Dermis microvascular lymphatic vessel endothelial cell (primary cell): ENCODE data around the gene CDH13. TPM values are rescaled to one million over a fixed set of nuclear protein-coding genes. Genes with fewer than 3 reads are reported as not detected.

Experiments used
- DNase-seq, 2 donors: peaks; one replicate each; pipeline versions ENCODE4 v3.0.0 to v3.0.0-alpha.2; 2010; ENCODE audit warnings: low read depth in 2 of 2
- total RNA-seq: library from RNA; depleted of rRNA; stranded (reverse); fragments of >200 nt; gene quantifications from 2 replicates; pipeline ENCODE4 v1.2.1, GENCODE V29; 2014

Gene CDH13
- total RNA-seq: 66.6 and 68.9 TPM in 2 replicates

DNA sequence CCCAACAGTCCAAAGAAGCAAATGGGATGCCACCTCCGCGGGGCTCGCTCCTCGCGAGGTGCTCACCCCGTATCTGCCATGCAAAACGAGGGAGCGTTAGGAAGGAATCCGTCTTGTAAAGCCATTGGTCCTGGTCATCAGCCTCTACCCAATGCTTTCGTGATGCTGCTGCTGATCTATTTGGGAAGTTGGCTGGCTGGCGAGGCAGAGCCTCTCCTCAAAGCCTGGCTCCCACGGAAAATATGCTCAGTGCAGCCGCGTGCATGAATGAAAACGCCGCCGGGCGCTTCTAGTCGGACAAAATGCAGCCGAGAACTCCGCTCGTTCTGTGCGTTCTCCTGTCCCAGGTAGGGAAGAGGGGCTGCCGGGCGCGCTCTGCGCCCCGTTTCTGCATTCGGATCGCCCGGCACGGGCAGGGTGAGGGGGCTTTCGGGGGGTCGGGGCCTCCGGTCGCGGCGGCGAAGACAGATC lies at the start of gene CDH13:
Gene CDH13 (plus strand): TSS at position 179 of the 471 bp plus-strand sequence.
- DNase-seq: peak; percentile 52 to 79

DNA sequence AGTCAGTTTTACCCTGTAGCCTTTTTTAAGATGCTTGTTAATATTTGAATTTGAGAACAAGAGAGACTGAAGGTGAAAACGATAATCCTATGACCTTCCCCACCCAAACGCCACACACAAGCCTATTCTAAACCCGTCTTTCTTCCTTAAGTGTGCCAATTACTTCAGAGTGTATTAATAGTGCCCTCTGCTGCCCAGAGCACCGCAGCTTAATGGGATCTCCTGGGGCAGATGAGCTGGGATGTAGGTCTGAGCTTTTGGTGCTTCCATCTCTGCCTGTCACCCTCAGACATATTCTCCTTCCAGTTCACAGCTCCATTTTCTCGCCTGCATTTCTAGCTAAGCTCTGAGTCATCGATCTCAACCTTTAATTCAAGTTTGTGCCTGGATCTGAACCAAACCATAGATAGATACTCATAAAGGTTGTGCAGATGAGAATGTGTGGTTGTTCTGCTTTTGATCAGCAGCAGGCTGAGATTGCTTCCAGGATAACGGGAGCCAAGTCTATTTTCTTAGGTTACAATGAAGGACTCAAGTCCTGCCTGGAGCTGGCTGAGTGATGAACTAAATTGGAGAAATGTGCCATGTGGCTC lies 46.4 kb upstream of the CDH13 start:
- DNase-seq: peak in 1 of 2 donors; percentile 42

DNA sequence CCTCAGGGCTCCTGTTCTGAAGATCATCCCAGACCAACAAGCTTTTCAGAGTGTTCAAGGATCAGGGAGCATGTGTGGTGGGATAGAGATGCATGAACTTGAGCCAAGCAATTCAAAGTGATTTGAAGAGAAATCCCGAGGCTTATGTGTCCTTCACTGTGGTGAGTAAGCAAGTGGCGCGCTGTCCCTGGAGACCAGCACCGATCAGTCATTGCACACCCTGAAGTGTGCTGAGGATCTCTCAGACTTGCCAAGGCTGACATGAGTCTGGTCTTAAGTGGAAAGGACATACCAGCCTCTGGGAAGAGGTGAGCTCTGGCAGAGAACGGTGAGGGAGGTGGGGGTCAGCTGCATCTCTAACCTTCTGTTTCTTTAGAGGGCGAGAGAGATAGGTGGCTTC lies 43.8 kb upstream of the CDH13 start:
- DNase-seq: no peak

DNA sequence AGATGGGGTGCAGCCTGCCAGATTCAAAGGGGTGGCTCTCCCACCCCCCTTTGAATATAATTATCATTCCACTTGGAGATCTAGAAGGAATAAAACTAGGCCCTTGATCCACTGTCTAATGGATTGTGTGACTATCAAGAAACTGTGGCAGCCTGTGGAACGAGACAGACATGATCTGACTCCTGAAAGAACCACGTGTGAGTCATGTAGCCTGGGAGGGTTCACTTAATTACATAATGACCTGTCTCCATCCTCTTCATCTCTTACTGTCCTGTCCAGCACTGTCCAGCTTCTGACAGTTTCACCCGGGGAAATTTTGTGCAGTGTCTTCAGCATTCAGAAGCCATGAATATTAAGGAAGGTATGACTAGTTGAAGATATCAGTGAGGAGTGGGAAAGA lies 43.3 kb upstream of the CDH13 start:
- no peak for DNase-seq

DNA sequence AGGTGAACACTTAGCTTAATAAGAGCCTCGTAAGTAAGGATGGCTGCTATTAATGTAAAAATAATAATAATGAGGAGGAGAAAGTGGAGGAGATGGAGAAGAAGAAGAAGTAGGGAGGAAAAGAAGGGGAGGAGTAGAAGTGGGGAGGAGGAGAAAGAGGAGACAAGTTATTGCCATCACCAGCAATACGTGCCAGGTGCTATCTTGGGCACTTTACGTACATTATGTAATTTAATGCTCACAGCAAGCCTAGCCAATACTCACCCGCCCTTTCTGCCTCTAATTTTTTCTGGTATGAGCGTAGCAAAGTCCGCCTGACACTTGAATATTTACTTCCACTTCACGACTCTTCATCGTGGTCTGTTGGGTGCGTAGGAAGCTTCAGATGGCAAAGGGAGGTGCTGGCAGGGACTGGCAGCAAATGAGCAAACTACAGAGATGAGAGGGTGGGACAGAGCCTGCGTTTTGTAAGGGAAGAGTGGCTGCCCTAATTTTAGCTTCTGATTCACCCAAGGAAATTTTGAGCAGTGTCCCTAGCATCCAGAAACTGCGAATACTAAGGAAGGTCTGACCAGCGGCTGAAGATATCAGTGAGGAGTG lies 42.1 kb upstream of the CDH13 start:
- no peak for DNase-seq

DNA sequence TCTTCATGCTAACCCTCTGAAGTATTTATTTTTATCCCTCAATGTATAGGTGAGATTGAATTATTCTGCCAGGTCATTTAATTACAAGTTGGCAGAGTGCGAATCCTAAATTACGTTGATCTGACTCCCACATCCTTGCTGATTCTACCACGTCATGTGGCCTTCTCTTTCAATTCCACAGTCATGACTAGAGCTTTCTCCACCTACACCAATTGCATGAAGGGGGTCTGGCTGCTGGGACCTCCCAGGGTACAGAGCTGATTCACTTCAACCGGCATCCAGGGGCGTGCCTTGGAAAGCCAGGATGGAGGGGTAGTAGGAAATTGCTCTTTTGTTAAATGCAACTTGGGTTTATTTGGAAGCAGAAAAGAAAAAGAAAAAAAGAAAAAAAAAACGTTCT lies 41.1 kb upstream of the CDH13 start:
- DNase-seq: no peak

DNA sequence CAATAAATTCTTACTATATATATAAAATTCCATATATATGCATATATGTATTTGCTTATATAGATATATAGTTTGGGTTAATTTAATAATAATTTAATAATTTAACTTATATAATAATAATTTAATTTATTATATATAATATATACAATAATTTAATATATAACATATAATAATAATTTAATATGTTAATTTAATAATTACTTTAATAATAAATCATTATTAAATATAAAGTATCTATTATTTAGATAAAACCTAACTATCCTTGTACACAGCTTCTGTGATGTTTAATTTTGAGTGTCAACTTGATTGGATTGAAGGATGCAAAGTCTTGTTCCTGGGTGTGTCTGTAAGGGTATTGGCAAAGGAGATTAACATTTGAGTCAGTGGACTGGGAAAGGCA lies 40.6 kb upstream of the CDH13 start:
- no peak for DNase-seq

DNA sequence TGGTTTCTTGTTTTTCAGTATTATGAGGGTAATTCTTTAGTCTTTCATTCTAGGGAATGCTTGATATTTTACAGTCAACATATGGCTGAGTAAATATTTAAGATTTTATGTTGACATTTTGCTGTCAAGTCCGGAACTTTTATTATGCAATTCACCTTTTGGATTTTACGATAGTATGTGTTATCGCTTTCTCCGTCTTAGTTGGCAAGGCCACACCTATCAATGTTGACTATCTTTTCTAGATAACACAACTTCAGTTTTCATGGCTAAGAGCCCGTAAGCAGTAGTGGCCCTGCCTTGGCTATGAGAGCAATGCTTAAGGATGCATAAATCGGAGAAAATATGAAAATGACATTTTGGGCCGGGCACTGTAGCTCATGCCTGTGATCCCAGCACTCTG lies 39.5 kb upstream of the CDH13 start:
- DNase-seq: no peak

DNA sequence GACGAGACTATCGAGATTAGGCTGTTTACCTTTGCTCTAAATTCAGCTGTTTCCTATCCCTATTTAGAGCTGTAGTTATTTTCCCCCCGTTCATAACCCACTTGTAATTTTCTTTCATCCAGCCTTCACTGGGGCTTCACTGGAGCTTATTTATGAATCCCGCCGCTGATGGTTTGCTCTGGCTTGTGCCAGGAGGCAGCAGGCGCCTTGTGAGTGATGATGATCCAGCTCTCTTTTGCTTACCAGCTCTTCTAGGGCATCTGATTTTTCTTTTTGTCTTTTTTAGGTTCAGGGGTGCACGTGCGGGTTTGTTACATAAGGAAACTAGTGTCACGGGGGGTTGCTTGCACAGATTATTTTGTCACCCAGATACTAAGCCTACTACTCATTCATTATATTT lies 37.4 kb upstream of the CDH13 start:
- DNase-seq: no peak

DNA sequence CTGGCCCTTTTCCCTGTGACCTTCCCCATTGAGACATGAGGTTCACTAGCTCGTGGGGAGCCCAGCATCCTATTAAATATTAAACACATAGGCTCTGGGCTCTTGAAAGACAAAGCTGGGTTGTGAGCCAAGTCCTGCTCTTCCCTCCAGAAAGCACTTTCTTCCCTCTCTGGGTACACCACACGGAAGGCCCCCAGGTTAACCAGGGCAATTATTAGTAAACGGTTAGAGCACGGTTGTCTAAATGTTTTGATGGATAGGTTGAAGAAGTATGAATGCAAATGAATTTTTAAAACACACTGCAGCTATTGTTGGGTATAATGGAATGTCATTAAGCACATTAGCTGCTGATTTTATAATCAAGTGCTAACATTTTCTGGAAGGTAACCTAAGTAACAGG lies 32.7 kb upstream of the CDH13 start:
- DNase-seq: no peak

DNA sequence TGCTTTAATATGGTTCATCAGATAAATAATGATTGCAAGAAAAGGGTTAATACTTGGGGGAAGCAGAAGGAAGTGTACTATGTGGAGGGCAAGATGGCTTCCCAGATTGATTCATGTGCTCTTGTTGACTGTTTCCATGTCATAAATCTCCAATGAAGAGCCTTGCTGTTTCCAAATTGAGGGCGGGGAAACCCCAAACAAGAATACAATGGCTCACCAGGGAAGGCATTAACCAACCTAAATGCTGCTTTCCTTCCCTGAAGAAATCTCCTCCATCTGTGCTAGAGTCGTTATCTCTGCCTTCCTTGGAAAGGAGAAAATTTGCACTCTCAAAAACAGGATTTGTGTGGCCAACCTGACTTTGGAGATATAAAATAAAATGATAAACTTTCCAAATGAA lies 28.0 kb upstream of the CDH13 start:
- no peak for DNase-seq

DNA sequence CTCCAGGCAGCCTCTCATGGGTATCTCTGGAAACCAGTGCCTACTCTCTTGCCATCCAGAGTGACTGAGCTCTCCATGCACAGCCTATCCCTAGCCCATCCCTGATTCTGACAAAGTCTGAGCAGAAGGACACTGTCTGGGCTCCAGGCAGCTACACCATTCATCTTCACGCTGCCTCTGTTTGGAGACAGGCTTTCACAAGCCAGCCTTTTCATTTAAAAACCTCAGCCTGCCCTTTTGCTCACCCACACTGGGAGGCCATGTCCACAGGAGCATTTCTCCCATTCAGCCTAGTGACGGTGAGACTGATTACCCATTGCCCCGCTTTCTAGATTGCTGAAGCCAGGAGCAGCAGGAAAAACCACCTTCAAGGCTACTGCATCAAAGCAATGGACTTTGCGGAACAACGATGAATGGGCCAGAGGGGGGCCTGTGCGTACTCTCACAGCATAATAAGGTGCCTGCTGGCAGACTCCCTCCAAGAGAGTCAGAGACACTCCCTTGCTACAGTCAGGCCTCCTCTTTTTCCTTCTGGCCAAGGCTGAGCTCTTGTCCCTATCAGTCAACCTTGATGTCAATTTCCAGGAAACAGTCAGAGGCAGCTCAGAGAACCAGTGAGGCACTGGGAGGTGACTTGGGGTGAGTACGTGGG lies 24.7 kb upstream of the CDH13 start:
- no peak for DNase-seq

DNA sequence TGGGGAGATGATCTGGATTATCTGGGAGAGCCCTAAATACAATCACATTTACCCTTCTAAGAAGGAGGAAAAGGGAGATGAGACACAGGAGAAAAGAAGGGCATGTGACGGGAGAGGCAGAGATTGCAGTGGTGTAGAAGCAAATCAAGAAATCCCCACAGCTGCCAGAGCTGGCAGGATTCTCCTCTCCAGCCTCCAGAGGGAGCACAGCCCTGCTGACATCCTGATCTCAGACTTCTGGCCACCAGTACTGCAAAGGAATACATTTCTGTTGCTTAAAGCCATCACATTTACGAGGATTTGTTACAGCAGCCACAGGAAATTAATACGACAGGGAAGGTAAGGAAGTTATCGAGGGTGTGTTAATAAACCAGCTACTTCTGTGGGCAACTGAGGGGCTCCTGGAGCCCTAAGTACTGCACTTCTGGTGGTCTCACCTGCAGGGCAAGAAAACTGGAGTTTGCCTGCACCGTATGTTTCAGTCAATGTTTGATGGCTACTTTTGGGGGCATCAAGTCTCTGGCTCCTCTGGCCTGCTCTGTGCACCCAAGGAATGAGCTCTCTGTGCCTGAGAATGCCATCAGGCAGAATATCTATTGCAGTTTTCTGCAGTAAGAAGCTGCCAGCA lies 22.9 kb upstream of the CDH13 start:
- DNase-seq: peak; percentile 51 to 75

DNA sequence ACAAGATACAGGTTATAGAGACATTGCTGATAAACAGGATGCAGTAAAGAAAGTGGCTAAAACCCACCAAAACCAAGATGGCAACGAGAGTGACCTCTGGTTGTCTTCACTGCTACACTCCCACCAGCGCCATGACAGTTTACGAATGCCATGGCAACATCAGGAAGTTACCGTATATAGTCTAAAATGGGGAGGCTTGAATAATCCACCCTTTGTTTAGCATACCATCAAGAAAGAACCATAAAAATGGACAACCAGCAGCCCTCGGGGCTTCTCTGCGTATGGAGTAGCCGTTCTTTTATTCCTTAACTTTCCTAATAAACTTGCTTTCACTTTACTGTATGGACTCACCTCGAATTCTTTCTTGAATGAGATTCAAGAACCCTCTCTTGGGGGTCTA lies 21.7 kb upstream of the CDH13 start:
- no peak for DNase-seq

DNA sequence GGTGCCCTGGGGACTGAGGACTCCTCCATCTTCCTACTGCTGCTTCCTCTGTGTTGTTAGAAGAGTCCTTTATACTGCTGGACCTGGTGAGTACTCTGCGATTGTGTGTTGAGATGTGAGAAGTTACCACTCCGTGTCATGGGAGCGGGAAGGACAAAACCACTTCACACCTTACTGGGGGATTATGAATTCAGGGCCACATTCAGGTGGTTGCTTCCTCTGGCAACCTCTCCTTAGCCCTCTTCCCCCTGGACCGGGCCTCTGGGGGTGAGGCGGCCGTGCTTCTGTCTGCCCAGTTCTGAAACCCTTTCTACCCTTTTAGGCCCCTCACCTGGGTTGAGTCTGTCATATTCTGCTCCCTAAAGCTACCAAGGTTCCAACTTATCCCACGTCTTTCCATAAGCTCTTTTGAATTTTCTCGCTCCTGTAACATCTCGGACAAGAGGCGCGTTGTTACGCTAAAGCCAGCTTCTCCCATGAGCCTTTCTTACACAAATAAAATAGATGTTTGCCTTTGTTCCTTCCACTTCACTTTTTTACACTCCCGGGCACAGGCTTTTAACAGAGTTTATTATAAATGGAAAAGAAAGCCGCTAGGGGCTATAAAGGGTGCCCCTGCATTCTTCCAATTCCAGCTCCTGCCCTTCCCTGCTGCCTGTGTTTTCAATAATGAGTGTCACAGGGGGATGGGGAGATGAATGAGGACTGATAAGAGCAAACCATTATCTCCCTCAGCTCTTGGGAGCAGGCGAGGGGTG lies 20.7 kb upstream of the CDH13 start:
- DNase-seq: no peak

DNA sequence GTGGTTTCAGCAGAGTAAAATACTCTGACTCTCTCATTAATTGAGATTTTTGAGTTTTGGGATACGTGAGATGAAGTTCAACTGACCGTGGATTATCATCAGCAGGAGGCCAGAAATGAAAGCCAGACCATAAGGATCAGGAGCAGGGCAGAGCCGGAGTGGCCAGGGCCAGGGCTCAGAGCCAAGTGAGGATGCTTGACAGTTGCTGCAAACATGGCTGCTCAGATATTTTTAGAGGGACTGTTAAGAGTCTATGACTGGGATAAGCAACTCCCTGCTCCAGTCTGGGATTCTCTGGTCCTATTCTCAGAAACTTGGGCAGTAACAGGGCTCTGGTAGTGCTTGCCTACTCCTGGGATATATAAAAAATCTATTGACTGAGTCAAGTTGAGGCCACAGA lies 17.6 kb upstream of the CDH13 start:
- DNase-seq: no peak

DNA sequence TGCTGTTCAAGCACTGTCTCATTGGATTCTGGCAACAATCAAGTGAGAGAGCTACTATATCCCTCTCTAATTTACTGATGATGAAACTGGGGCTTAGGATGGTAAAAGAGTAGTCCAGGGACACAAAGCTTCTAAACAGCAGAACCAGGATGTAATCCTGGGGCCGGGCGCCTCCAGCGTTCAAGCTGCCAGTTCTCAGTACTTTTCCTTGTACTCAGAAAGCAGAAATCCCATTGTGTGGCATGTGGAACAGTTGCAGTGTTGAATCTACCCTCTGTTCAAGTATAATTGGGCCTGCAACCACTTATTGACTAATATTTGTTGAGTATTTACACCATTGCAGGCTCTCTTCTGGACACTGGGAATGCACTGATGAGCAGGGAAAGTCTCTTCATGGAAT lies 14.5 kb upstream of the CDH13 start:
- DNase-seq: no peak

DNA sequence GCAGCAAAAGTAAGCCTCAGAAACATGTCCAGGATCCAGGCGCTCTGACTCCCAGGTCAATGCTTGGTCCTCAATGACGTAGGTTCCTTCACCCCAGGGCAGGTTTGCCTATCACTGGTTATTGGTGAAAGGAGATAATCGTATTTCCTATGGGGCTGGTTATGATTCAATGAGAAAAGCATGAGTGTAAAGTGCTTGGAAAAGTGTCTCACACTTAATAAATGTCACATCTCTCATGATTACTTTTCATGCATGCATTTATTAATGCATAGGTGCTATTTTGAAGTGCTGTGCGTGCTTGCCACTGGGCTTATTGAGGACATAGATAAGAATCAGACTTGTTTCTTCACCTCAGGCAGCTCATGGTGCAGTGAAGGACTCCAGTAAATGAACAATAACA lies 10.4 kb upstream of the CDH13 start:
- no peak for DNase-seq

DNA sequence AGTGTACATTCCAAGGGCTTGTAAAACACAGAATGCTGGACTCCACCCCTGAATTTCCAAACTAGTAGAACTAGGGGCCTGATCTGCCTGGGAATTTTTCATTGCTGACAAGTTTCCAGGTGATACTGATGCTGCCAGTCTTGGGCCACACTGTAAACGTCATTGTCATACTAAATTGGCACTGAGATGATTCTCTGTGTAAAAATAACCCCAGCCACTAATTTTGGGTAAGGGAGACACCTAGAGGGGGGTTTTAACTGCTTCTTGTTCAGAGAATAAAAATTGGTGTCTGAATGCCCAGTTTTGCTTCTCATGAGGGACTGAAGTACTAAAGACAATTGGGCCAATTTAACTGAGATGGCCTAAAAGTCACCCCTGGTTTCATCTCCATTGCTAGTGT lies 5.0 kb upstream of the CDH13 start:
- DNase-seq: no peak

DNA sequence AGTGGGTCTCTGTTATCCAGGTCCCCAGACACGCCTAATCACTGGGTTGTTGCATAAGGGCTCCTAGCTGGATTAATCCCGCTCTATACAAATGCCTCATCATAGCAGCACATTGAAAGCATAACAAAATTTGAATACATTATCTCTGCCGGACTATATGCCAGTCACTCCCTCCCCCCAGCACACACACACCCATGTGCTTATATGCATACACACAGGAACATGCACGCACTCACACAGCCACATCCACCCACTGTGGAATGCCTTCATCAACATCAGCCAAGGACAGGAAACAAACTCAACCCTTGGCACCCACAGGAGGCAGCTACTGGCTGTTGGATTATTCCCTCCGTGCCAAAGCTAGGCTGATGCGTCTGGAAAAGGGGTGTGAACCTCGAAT lies 3.5 kb upstream of the CDH13 start:
- no peak for DNase-seq

DNA sequence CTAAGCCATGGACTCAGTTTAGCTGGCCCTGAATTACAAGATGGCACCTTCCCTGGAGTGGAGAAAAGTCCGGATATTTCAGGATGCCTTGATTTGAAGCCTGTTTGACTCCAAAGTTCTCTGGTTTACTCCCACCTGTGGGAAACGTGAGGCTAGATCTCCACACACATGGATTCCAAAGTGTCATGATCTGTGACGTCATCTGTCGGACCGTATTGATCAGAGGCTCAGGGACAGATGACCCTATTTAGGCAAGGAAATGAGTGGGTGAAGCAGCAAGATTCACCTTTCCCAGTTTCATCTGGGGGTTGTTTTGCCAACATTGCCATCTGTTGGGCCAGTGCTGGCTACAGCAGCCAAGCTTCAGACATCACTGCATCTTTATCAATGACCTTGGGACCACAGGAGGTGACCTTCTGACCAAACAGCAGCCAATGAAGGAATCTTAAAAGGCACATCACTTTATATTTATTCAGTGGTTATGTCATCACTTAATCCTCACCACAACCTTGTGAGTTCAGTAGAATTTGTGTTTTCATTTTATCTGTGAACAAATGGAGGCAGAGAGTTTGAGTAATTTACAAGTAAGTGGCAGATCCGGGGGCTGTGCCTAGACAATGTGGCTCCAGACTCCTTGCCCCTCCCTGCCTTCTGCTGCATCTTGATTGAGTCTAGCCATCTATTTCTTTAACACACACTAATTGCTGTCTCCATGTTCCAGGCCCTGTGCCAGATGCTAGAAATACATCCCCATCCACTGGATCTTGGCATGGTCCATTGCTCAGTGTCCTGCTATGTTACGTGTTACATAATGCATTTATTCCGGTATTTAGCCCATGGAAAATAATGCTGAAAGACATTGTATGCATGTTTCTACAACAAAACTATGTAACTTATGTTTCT lies 1.5 kb upstream of the CDH13 start:
- DNase-seq: no peak
